HG02623 (cell line): Measurements from ENCODE around the gene OPCML.

Source experiments
- ATAC-seq: cut with Tn5 transposase; IDR thresholded peaks from one replicate; pipeline ENCODE4 v1.9.1; 2021; ENCODE audit warnings: moderate library complexity; ENCODE audit not compliant: unreplicated experiment

The OPCML gene

GRCh38 chr11:132838627-132839026, 693.7 kb downstream of the OPCML start:
- ATAC-seq, result no peak

- no peak for ATAC-seq
These were observed 701.0 kb downstream of the OPCML start for GRCh38 chr11:132831272-132831671.

GRCh38 chr11:132824642-132825041, 707.7 kb downstream of the OPCML start:
- no peak for ATAC-seq

- no peak for ATAC-seq
These were observed 710.0 kb downstream of the OPCML start for GRCh38 chr11:132822276-132822675.

- ATAC-seq, result no peak
These were observed 710.8 kb downstream of the OPCML start for GRCh38 chr11:132821499-132821898.

- ATAC-seq, result no peak
These were observed 711.3 kb downstream of the OPCML start for GRCh38 chr11:132821014-132821413.

GRCh38 chr11:132818951-132819350, 713.4 kb downstream of the OPCML start:
- ATAC-seq, result no peak

- no peak for ATAC-seq
These were observed 714.9 kb downstream of the OPCML start for GRCh38 chr11:132817387-132817786.

- no peak for ATAC-seq
These were observed 717.9 kb downstream of the OPCML start for GRCh38 chr11:132814410-132814809.

GRCh38 chr11:132811649-132812048, 720.7 kb downstream of the OPCML start:
- ATAC-seq, result no peak

- ATAC-seq, result no peak
These were observed 723.2 kb downstream of the OPCML start for GRCh38 chr11:132809070-132809469.

GRCh38 chr11:132804258-132804657, 728.0 kb downstream of the OPCML start:
- ATAC-seq, result no peak

GRCh38 chr11:132803436-132803835, 728.9 kb downstream of the OPCML start:
- no peak for ATAC-seq

- no peak for ATAC-seq
These were observed 729.4 kb downstream of the OPCML start for GRCh38 chr11:132802947-132803346.

GRCh38 chr11:132793831-132794230, 738.5 kb downstream of the OPCML start:
- ATAC-seq, result no peak

- no peak for ATAC-seq
These were observed 739.8 kb downstream of the OPCML start for GRCh38 chr11:132792341-132793140.

- ATAC-seq, result no peak
These were observed 741.3 kb downstream of the OPCML start for GRCh38 chr11:132790971-132791370.

GRCh38 chr11:132790466-132790865, 741.8 kb downstream of the OPCML start:
- ATAC-seq, result no peak

- ATAC-seq, result no peak
These were observed 743.4 kb downstream of the OPCML start for GRCh38 chr11:132788816-132789325.

GRCh38 chr11:132785878-132786277, 746.4 kb downstream of the OPCML start:
- no peak for ATAC-seq

GRCh38 chr11:132784441-132784840, 747.9 kb downstream of the OPCML start:
- ATAC-seq, result no peak

GRCh38 chr11:132782102-132782501, 750.2 kb downstream of the OPCML start:
- no peak for ATAC-seq

- no peak for ATAC-seq
These were observed 752.3 kb downstream of the OPCML start for GRCh38 chr11:132780046-132780445.
